Measurements from ENCODE around the gene TNNI2.

DNA sequence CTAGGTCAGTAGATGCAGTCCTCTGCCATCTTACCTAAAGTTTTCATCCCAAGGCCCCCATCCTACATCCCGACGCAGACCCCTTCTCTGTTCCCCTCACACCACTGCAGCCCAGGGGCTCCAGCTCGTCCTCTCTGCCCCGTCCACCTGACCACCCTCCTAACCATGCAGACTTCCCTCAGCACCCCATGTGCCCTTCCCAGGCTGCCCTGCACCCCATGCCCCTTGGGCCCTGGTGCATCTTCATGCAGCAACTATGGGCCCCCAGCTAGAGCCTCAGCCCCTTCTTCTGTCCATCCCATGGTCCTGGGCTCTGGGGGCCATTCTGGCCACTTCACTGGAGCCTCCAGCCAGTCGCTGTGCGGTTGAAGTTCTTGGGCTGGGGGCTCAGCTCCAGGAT is 50.0 kb downstream of the TNNI2 start:
- TF ChIP-seq, protein P1, sequence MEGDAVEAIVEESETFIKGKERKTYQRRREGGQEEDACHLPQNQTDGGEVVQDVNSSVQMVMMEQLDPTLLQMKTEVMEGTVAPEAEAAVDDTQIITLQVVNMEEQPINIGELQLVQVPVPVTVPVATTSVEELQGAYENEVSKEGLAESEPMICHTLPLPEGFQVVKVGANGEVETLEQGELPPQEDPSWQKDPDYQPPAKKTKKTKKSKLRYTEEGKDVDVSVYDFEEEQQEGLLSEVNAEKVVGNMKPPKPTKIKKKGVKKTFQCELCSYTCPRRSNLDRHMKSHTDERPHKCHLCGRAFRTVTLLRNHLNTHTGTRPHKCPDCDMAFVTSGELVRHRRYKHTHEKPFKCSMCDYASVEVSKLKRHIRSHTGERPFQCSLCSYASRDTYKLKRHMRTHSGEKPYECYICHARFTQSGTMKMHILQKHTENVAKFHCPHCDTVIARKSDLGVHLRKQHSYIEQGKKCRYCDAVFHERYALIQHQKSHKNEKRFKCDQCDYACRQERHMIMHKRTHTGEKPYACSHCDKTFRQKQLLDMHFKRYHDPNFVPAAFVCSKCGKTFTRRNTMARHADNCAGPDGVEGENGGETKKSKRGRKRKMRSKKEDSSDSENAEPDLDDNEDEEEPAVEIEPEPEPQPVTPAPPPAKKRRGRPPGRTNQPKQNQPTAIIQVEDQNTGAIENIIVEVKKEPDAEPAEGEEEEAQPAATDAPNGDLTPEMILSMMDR (IDR thresholded peaks at IDR 0.05), result no peak
- no peak for TF ChIP-seq TCF7L2 (IDR thresholded peaks at IDR 0.05; ENCODE audit: low read depth, low read length)
- TF ChIP-seq POLR2AphosphoS5 (IDR thresholded peaks at IDR 0.05; ENCODE audit: low read depth, low read length), result no peak
- TF ChIP-seq SIN3A (IDR thresholded peaks at IDR 0.05; ENCODE audit: borderline replicate concordance, insufficient read depth, low read depth, low read length), result no peak
